ENCODE data around the gene TULP1.

- no peak for TF ChIP-seq CTCF (IDR thresholded peaks at IDR 0.05; ENCODE audit: insufficient read depth, low read depth, low read length)
- no peak for TF ChIP-seq EZH2 (IDR thresholded peaks at IDR 0.05; ENCODE audit: insufficient read depth, low read length)
Observed at GRCh38 chr6:35477028-35477427, 35.7 kb downstream of the TULP1 start.

Measured in astrocyte (in vitro differentiated cells and primary cell).